Esophagus squamous epithelium (tissue), 5 donors: ENCODE measurements around the gene ACTR8. TPM values are rescaled to one million over a fixed set of nuclear protein-coding genes. Genes with fewer than 3 reads are reported as not detected.

Source experiments
- DNase-seq: peaks from one replicate; lab custom pipeline; 2025; lab: John Stamatoyannopoulos, UW
- H3K27ac ChIP-seq, 4 donors: fragments of 200-600 bp; sonication (generic); one replicate each; pipeline ENCODE4 v1.5.1; 2016 to 2019; ENCODE audit warnings: mild to moderate bottlenecking in 1 of 4
- H3K27me3 ChIP-seq, 4 donors: fragments of 200-600 bp; sonication (generic); 1 replicate in 3 of 4; 2 replicates in 1 of 4; pipeline versions ENCODE4 v1.5.1 to v1.6.0; 2017 to 2021; ENCODE audit warnings: antibody characterized with exemption in 1 of 4
- H3K36me3 ChIP-seq, 3 donors: fragments of 200-600 bp; sonication (generic); one replicate each; pipeline ENCODE4 v1.5.1; 2016 to 2019
- H3K4me1 ChIP-seq, 3 donors: fragments of 200-600 bp; sonication (generic); one replicate each; pipeline ENCODE4 v1.5.1; 2017 to 2019
- H3K4me3 ChIP-seq, 4 donors: fragments of 200-600 bp; sonication (generic); 1 replicate in 3 of 4; 2 replicates in 1 of 4; pipeline ENCODE4 v1.5.1; 2016 to 2019; ENCODE audit warnings: mild to moderate bottlenecking in 2 of 4, moderate library complexity in 1 of 4
- H3K9me3 ChIP-seq, 3 donors: fragments of 200-600 bp; sonication (generic); one replicate each; pipeline ENCODE4 v1.5.1; 2016 to 2019
- CTCF ChIP-seq, 6 experiments: fragments of 450-650 bp in 4 of 6; fragments of 200-600 bp in 2 of 6; sonication (generic) in 2 of 6; IDR thresholded peaks; one replicate each; pipeline ENCODE4 v1.5.1; 2016 to 2019; ENCODE audit warnings: antibody characterized with exemption in 6 of 6, mild to moderate bottlenecking in 4 of 6, moderate library complexity in 4 of 6
- POLR2A ChIP-seq, 4 donors: fragments of 450-650 bp; IDR thresholded peaks; one replicate each; pipeline ENCODE4 v1.6.1; 2017; ENCODE audit warnings: antibody characterized with exemption in 4 of 4, mild to moderate bottlenecking in 4 of 4, moderate library complexity in 3 of 4
- whole genome bisulfite sequencing, 2 donors: methylation state at CpG; one replicate each; pipeline ENCODE4 v1.1.5; 2018; 5-methylcytosine and 5-hydroxymethylcytosine counted together
- intact Hi-C: fragments of 100-400 bp; cut with DNase I; formaldehyde crosslinking; loops from one replicate; pipeline ENCODE4 v1.15.0; 2022
- total RNA-seq, 4 donors: library from RNA; depleted of rRNA; stranded (reverse); fragments of >200 nt; gene quantifications; one replicate each; pipeline ENCODE4 v1.1.0, GENCODE V29; 2016
- donor health status: DM: yes; HTN: yes; CAD: no.

ACTR8 gene
- total RNA-seq, 4 donors from 2014 or later, result 10.7 to 19.3 (median 15.8) TPM

DNA sequence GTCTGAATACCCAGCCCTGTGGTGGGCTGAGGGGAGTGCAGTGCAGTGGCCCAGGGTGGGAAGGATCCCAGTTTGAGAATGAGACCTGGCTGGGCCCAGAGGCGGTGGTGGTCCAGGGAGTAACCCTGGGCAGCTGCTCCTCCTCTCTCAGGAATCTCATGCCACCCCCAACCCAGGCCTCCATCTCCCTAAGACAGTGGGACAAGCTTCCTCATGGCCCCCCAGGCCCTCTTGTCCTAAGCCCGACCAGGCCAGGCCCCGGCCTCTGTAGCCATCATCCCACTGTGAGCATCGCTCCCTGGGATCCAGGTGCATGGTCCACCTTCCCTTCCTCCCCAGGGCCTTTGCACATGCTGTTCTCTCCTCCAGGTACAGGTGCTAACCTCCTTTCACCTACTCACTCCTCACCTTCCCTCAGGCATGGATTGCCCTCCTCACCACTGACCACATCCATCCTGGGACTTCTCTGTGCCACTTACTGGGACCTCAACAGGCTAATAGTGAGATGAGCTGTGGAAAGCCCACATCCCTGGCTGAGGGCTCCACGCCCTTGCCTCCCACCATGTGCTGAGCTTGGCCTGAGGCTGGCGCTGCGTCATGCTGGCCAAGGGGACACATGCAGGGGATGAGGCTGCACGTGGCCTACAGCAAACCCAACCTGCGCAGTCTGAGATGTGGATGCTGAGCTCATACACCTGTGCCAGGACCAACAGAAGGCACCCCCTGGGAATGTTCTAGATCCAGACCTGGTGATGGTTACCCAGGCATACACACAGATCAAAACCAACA, 45.7 kb downstream of the ACTR8 start:
- Histone ChIP-seq H3K9me3 (no peaks in the 10 kb centered on the region), H3K27ac (no peak overlapping the region), H3K36me3 (no peaks in the 10 kb centered on the region), H3K4me1 (no peaks in the 10 kb centered on the region), H3K4me3 (no peak overlapping the region), H3K27me3 (no peaks in the 10 kb centered on the region)
- intact Hi-C loops, result no loop called here
- 96 to 98% methylated on average over 4 of the region's 9 CpGs for WGBS, 2 donors
- no peak for TF ChIP-seq POLR2A (IDR thresholded peaks at IDR 0.05)
- no peak for TF ChIP-seq CTCF (IDR thresholded peaks at IDR 0.05)
- no peak for DNase-seq

DNA sequence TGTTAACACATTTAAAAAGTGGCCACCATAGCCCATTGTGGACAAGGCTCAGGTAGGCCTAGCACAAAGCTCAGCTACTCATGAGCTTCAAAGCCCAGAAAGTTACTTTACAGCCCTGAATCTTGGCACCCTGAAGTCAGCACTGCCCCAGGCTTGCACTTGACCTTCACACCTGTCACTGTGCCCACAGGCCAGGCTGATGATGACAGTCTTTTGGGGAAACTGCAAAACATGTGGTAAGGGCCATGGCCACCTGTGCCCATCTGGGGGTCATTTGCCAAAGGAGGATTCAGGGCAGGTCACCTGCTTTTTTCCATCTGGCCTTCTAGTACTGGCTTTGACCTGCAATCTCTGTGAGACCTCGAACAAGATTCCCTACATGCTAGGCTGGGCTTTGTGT, 46.7 kb downstream of the ACTR8 start:
- Histone ChIP-seq H3K27ac (no peak overlapping the region), H3K27me3 (no peaks in the 10 kb centered on the region), H3K9me3 (no peaks in the 10 kb centered on the region), H3K4me3 (no peak overlapping the region), H3K4me1 (no peaks in the 10 kb centered on the region), H3K36me3 (no peaks in the 10 kb centered on the region)
- WGBS, 2 donors, result 80% methylated on average over 1 of the region's 1 CpG; no CpG with 5 or more reads in 1 of the 2 donors
- intact Hi-C loops, result no loop called here
- DNase-seq, result no peak
- TF ChIP-seq CTCF (IDR thresholded peaks at IDR 0.05) (no peak), POLR2A (IDR thresholded peaks at IDR 0.05) (no peak)

GRCh38 chr3:53834429-53835095, 47.4 kb downstream of the ACTR8 start:
- 94 to 98% methylated on average over 5 to 6 of the region's 6 CpGs for whole genome bisulfite sequencing, 2 donors
- no peak for DNase-seq
- no peaks in the 10 kb centered on the region for H3K27me3 ChIP-seq
- no peak overlapping the region for H3K4me3 ChIP-seq
- TF ChIP-seq CTCF (IDR thresholded peaks at IDR 0.05), result no peak
- no peak for TF ChIP-seq POLR2A (IDR thresholded peaks at IDR 0.05)
- H3K9me3 ChIP-seq, result no peaks in the 10 kb centered on the region
- no peak overlapping the region for H3K27ac ChIP-seq
- intact Hi-C loops, result no loop called here
- H3K4me1 ChIP-seq, result no peaks in the 10 kb centered on the region
- no peaks in the 10 kb centered on the region for H3K36me3 ChIP-seq

GRCh38 chr3:53833700-53834099, 48.3 kb downstream of the ACTR8 start:
- no peaks in the 10 kb centered on the region for H3K36me3 ChIP-seq
- H3K4me1 ChIP-seq, result no peaks in the 10 kb centered on the region
- TF ChIP-seq CTCF (IDR thresholded peaks at IDR 0.05) (no peak), POLR2A (IDR thresholded peaks at IDR 0.05) (no peak)
- H3K27me3 ChIP-seq, result no peaks in the 10 kb centered on the region
- H3K27ac ChIP-seq, result no peak overlapping the region
- H3K4me3 ChIP-seq, result no peak overlapping the region
- whole genome bisulfite sequencing, 2 donors, result 60 to 82% methylated on average over 1 to 5 of the region's 5 CpGs
- intact Hi-C loops, result no loop called here
- no peaks in the 10 kb centered on the region for H3K9me3 ChIP-seq
- DNase-seq, result no peak

DNA sequence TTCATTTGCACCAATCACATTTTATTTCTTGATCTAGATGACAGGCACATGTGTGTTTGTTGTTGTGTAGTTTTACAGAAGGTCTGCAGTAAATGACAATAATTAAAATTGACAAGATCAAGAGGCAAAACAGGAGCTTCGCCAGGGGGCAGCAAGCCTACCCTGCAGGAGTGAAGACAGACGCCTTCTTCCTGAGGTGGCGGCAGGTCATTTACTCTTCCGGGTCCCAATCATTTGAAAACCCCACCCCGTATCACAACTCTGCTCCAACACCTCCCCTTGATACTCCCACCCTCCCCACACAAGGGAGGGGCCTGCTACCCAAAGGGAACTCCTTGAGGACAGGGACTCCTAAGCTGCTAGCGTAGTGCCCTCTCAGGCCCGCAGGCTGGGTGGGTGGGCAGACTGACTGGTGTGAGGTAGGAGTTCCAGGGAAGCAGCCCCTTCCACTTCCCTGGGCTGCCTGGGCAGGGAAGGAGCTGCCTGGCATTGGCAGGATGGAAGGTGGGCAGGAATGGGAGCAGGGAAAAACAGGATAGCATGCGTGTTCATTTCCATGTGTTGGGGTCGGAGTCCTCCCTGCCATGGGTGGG, 48.8 kb downstream of the ACTR8 start:
- Histone ChIP-seq H3K27ac (no peak overlapping the region), H3K4me1 (no peaks in the 10 kb centered on the region), H3K27me3 (no peaks in the 10 kb centered on the region), H3K4me3 (no peak overlapping the region), H3K36me3 (no peaks in the 10 kb centered on the region), H3K9me3 (no peaks in the 10 kb centered on the region)
- intact Hi-C loops, result no loop called here
- DNase-seq, result no peak
- TF ChIP-seq POLR2A (IDR thresholded peaks at IDR 0.05) (no peak), CTCF (IDR thresholded peaks at IDR 0.05) (no peak)
- WGBS, 2 donors, result 84 to 86% methylated on average over 6 to 7 of the region's 9 CpGs
